Vagina (tissue), 2 donors: ENCODE results near the gene NUP93. TPM values are rescaled to one million over a fixed set of nuclear protein-coding genes. Genes with fewer than 3 reads are reported as not detected.

Experiments
- DNase-seq, 2 donors: peaks; one replicate each; pipeline ENCODE4 v3.0.0-alpha.2; 2017; ENCODE audit errors: extremely low spot score in 2 of 2
- H3K27ac ChIP-seq: fragments of 200-600 bp; sonication (generic); one replicate; pipeline ENCODE4 v1.5.1; 2019
- H3K27me3 ChIP-seq: fragments of 200-600 bp; sonication (generic); one replicate; pipeline ENCODE4 v1.5.1; 2019
- H3K36me3 ChIP-seq, 2 donors: fragments of 200-600 bp; sonication (generic); one replicate each; pipeline ENCODE4 v1.5.1; 2017 to 2019
- H3K4me1 ChIP-seq: fragments of 200-600 bp; sonication (generic); one replicate; pipeline ENCODE4 v1.5.1; 2019
- H3K4me3 ChIP-seq, 2 donors: fragments of 200-600 bp; sonication (generic); 1 replicate in 1 of 2; 2 replicates in 1 of 2; pipeline ENCODE4 v1.5.1; 2016 to 2019
- H3K9me3 ChIP-seq: fragments of 200-600 bp; sonication (generic); one replicate; pipeline ENCODE4 v1.5.1; 2019
- CTCF ChIP-seq, 3 experiments: fragments of 450-650 bp in 2 of 3; fragments of 200-600 bp in 1 of 3; sonication (generic) in 1 of 3; IDR thresholded peaks; one replicate each; pipeline ENCODE4 v1.5.1; 2017 to 2019; ENCODE audit warnings: antibody characterized with exemption in 3 of 3, mild to moderate bottlenecking in 2 of 3, moderate library complexity in 2 of 3
- POLR2A ChIP-seq, 2 donors: fragments of 450-650 bp; IDR thresholded peaks; one replicate each; pipeline ENCODE4 v1.6.1; 2017; ENCODE audit warnings: antibody characterized with exemption in 2 of 2, mild to moderate bottlenecking in 2 of 2, moderate library complexity in 2 of 2
- POLR2AphosphoS5 ChIP-seq, 2 donors: sonication (generic); formaldehyde crosslinking; IDR thresholded peaks; one replicate each; pipeline ENCODE4 v1.9.0; 2017; ENCODE audit warnings: antibody characterized with exemption in 2 of 2, mild to moderate bottlenecking in 2 of 2, low read depth in 1 of 2; ENCODE audit not compliant: insufficient read depth in 1 of 2
- intact Hi-C: fragments of 100-400 bp; cut with DNase I; formaldehyde crosslinking; loops from one replicate; pipeline ENCODE4 v1.15.1; 2023
- total RNA-seq: library from RNA; depleted of rRNA; stranded (reverse); fragments of >200 nt; gene quantifications from one replicate; pipeline ENCODE4 v1.2.3, GENCODE V29; 2016

Gene NUP93
- total RNA-seq, 1 donor from 2014 or later: 43.7 TPM

- no peak for TF ChIP-seq POLR2A (IDR thresholded peaks at IDR 0.05)
- no peak for TF ChIP-seq CTCF (IDR thresholded peaks at IDR 0.05)
- TF ChIP-seq POLR2AphosphoS5 (IDR thresholded peaks at IDR 0.05; ENCODE audit: insufficient read depth in 1 of 2, low read depth in 1 of 2): no peak
- no peaks in the 10 kb centered on the region for H3K36me3 ChIP-seq
- H3K9me3 ChIP-seq: no peaks in the 10 kb centered on the region
- DNase-seq: no peak
- no peaks in the 10 kb centered on the region for H3K4me1 ChIP-seq
- H3K27me3 ChIP-seq: no peaks in the 10 kb centered on the region
- H3K4me3 ChIP-seq: no peak overlapping the region
- intact Hi-C loops: no loop called here
- H3K27ac ChIP-seq: no peak overlapping the region
Measured at GRCh38 chr16:56885446-56886162, 155.7 kb downstream of the NUP93 start.

GRCh38 chr16:56886296-56886695, 156.4 kb downstream of the NUP93 start:
- intact Hi-C loops: no loop called here
- DNase-seq: no peak
- Histone ChIP-seq H3K36me3 (no peaks in the 10 kb centered on the region), H3K27me3 (no peaks in the 10 kb centered on the region), H3K27ac (no peak overlapping the region), H3K4me1 (no peaks in the 10 kb centered on the region), H3K9me3 (no peaks in the 10 kb centered on the region), H3K4me3 (no peak overlapping the region)
- TF ChIP-seq POLR2AphosphoS5 (IDR thresholded peaks at IDR 0.05; ENCODE audit: insufficient read depth in 1 of 2, low read depth in 1 of 2) (no peak), POLR2A (IDR thresholded peaks at IDR 0.05) (no peak), CTCF (IDR thresholded peaks at IDR 0.05) (no peak)

- no peaks in the 10 kb centered on the region for H3K9me3 ChIP-seq
- intact Hi-C loops: no loop called here
- H3K27me3 ChIP-seq: no peaks in the 10 kb centered on the region
- H3K36me3 ChIP-seq: no peaks in the 10 kb centered on the region
- no peak overlapping the region for H3K4me3 ChIP-seq
- DNase-seq: no peak
- no peaks in the 10 kb centered on the region for H3K4me1 ChIP-seq
- TF ChIP-seq POLR2A (IDR thresholded peaks at IDR 0.05): no peak
- no peak for TF ChIP-seq CTCF (IDR thresholded peaks at IDR 0.05)
- no peak for TF ChIP-seq POLR2AphosphoS5 (IDR thresholded peaks at IDR 0.05; ENCODE audit: insufficient read depth in 1 of 2, low read depth in 1 of 2)
- H3K27ac ChIP-seq: no peak overlapping the region
Measured at GRCh38 chr16:56886826-56887225, 156.9 kb downstream of the NUP93 start.

GRCh38 chr16:56888806-56889205, 158.9 kb downstream of the NUP93 start:
- H3K27me3 ChIP-seq: no peaks in the 10 kb centered on the region
- no peak for DNase-seq
- no peak overlapping the region for H3K27ac ChIP-seq
- intact Hi-C loops: no loop called here
- H3K4me3 ChIP-seq: no peak overlapping the region
- no peaks in the 10 kb centered on the region for H3K4me1 ChIP-seq
- TF ChIP-seq POLR2A (IDR thresholded peaks at IDR 0.05) (no peak), POLR2AphosphoS5 (IDR thresholded peaks at IDR 0.05; ENCODE audit: insufficient read depth in 1 of 2, low read depth in 1 of 2) (no peak), CTCF (IDR thresholded peaks at IDR 0.05) (no peak)
- H3K36me3 ChIP-seq: no peaks in the 10 kb centered on the region
- no peaks in the 10 kb centered on the region for H3K9me3 ChIP-seq

- DNase-seq: no peak
- intact Hi-C loops: no loop called here
- Histone ChIP-seq H3K9me3 (no peaks in the 10 kb centered on the region), H3K4me3 (no peak overlapping the region), H3K4me1 (no peaks in the 10 kb centered on the region), H3K27me3 (no peaks in the 10 kb centered on the region), H3K27ac (no peak overlapping the region), H3K36me3 (no peaks in the 10 kb centered on the region)
- TF ChIP-seq POLR2A (IDR thresholded peaks at IDR 0.05) (no peak), CTCF (IDR thresholded peaks at IDR 0.05) (no peak), POLR2AphosphoS5 (IDR thresholded peaks at IDR 0.05; ENCODE audit: insufficient read depth in 1 of 2, low read depth in 1 of 2) (no peak)
Measured at GRCh38 chr16:56889206-56889605, 159.3 kb downstream of the NUP93 start.
